DOHH2 (cell line): ENCODE results near the gene B4GALT5.

Source experiments
- CTCF ChIP-seq: fragments of 200-600 bp; sonication (generic); IDR thresholded peaks from one replicate; pipeline ENCODE4 v1.5.1; 2014; ENCODE audit warnings: antibody characterized with exemption, mild to moderate bottlenecking, low read depth, low read length; ENCODE audit not compliant: poor library complexity, severe bottlenecking
- EZH2phosphoT487 ChIP-seq: fragments of 200-600 bp; sonication (generic); IDR thresholded peaks from 2 replicates; pipeline ENCODE4 v1.6.1; 2017; ENCODE audit warnings: borderline replicate concordance, mild to moderate bottlenecking, antibody characterized with exemption, low read length, moderate library complexity, mixed read lengths

DNA sequence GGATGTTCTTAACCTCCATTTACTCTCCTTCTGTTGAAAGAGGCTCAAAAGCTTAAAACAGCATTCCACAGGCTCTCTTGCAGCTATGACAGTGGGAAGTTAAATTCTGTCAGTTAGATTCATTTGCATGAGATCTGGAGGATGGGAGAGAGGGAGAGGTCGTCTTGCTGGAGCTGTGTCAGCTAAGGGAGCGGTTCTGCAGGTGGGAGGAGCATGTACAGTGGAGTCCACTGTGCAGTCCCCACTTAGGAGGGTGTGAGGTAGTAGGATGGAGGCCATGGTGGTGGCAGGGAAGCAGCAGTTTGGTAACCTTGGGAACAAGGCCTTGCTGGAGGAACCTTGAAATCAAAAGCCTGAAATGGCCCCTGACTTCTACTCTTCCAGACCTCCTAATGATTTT lies 12.0 kb upstream of the B4GALT5 start:
- no peak for TF ChIP-seq CTCF
- TF ChIP-seq EZH2phosphoT487: no peak
